Stomach smooth muscle (tissue), 2 donors: Measurements from ENCODE around the gene SFR1.

Experiments used
- H3K27ac ChIP-seq: one replicate; pipeline ENCODE4 v1.7.0; 2013; ENCODE audit warnings: mild to moderate bottlenecking, low read length, inconsistent platforms
- H3K27me3 ChIP-seq, 2 donors: one replicate each; pipeline ENCODE4 v1.7.0; 2013; ENCODE audit warnings: low read length in 2 of 2; ENCODE audit not compliant: insufficient read depth in 2 of 2, control insufficient read depth in 1 of 2
- H3K36me3 ChIP-seq, 2 donors: one replicate each; pipeline ENCODE4 v1.7.0; 2013; ENCODE audit warnings: low read length in 2 of 2; ENCODE audit not compliant: control insufficient read depth in 2 of 2, insufficient read depth in 2 of 2
- H3K4me1 ChIP-seq: one replicate; pipeline ENCODE4 v1.7.0; 2013; ENCODE audit warnings: low read length; ENCODE audit not compliant: control insufficient read depth, insufficient read depth
- H3K4me3 ChIP-seq, 2 donors: one replicate each; pipeline ENCODE4 v1.7.0; 2013; ENCODE audit warnings: low read length in 2 of 2
- H3K9ac ChIP-seq, 2 donors: one replicate each; pipeline ENCODE4 v1.7.0; 2013; ENCODE audit warnings: low read length in 2 of 2, mild to moderate bottlenecking in 1 of 2
- H3K9me3 ChIP-seq, 2 donors: one replicate each; pipeline ENCODE4 v1.7.0; 2013; ENCODE audit warnings: low read length in 2 of 2; ENCODE audit not compliant: control insufficient read depth in 2 of 2
- donor health status: healthy.
- donor health status: Pancreatic carcinoma.

Gene SFR1

DNA sequence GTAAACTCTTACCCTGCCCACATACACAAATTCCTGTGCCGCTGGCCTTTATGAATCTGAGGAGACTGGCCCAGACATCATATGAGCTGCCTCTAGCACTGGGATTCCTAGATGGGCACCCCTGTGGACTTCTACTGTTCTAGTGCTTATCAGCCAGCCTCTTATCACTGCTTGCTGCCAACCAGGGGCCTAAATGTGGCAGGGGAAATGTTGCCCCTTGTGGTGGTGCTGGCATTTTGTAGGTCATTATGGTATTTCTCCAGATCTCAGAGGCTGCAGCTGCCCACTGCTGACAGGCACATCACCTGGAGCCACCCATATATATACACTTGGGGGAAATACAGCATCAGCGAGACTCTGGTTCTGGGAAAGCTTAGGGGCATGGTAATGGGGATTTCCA is 5.4 kb downstream of the SFR1 start:
- Histone ChIP-seq H3K4me1 (no peaks in the 10 kb centered on the region), H3K4me3 (no peak overlapping the region), H3K36me3 (no peaks in the 10 kb centered on the region), H3K27ac (no peak overlapping the region), H3K9me3 (no peaks in the 10 kb centered on the region), H3K9ac (no peak overlapping the region), H3K27me3 (no peaks in the 10 kb centered on the region)

- H3K4me3 ChIP-seq, result no peak overlapping the region
- no peaks in the 10 kb centered on the region for H3K27me3 ChIP-seq
- no peaks in the 10 kb centered on the region for H3K4me1 ChIP-seq
- H3K9me3 ChIP-seq, result no peaks in the 10 kb centered on the region
- no peak overlapping the region for H3K9ac ChIP-seq
- H3K36me3 ChIP-seq, result no peaks in the 10 kb centered on the region
- no peak overlapping the region for H3K27ac ChIP-seq
Observed at GRCh38 chr10:104128214-104128613, 6.2 kb downstream of the SFR1 start.

DNA sequence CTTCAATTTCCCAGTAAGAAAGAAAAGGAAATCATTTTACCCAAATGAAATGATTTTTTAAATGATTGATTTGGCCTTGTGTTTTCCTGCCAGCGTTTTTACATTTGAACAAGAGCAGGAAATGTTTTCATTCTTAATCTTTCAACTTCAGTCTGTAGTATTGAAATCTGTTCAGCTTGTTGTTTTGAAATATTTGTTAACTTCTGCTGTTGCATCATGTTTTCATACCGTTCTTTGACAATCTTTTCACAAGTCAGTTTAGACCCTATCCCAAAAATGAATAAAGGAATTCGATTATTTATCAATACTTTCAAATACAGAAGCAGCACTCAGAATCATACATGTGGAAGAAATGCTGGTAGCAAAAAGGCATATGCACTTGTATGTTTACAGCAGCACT is 8.1 kb downstream of the SFR1 start:
- Histone ChIP-seq H3K27ac (no peak overlapping the region), H3K9ac (no peak overlapping the region), H3K4me3 (no peak overlapping the region), H3K9me3 (no peaks in the 10 kb centered on the region), H3K27me3 (no peaks in the 10 kb centered on the region), H3K36me3 (no peaks in the 10 kb centered on the region), H3K4me1 (no peaks in the 10 kb centered on the region)

DNA sequence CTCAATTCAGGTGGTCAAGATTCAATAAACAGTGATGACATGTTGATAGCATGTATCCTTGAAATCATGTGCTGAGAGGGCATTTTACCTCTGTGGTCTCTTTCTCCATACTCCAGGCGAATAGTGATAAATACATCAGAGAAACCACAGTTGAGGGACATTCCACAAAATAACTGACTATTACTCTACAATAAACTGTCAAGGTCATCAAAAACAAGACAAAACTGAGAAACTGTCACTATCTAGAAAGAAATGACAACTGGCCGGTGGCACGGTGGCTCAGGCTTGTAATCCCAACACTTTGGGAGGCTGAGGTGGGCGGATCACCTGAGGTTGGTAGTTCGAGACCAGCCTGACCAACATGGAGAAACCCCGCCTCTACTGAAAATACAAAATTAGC is 16.2 kb downstream of the SFR1 start:
- H3K27me3 ChIP-seq, result no peaks in the 10 kb centered on the region
- H3K4me3 ChIP-seq, result no peak overlapping the region
- H3K27ac ChIP-seq, result no peak overlapping the region
- H3K9ac ChIP-seq, result no peak overlapping the region
- H3K4me1 ChIP-seq, result no peaks in the 10 kb centered on the region
- no peaks in the 10 kb centered on the region for H3K36me3 ChIP-seq
- H3K9me3 ChIP-seq, result no peaks in the 10 kb centered on the region

DNA sequence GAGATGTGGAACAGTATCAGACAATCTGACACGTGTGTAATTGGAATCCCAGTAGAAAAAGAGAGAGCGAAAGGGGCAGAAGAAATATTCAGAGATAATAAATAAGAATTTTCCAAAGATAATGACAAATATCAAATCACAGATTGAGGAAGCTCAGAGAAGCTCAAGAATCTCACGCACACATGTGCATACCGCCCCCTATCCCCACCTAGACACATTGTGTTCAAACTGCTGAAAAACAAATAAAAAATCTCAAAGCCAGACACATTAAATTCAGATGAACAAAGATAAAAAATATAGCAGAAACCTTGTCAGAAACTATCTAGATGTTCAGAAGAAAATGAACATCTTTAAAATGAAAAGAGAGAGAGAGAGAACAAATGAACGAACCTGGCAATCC is 17.2 kb downstream of the SFR1 start:
- no peaks in the 10 kb centered on the region for H3K27me3 ChIP-seq
- H3K4me3 ChIP-seq, result no peak overlapping the region
- no peaks in the 10 kb centered on the region for H3K4me1 ChIP-seq
- no peaks in the 10 kb centered on the region for H3K9me3 ChIP-seq
- H3K9ac ChIP-seq, result no peak overlapping the region
- no peaks in the 10 kb centered on the region for H3K36me3 ChIP-seq
- no peak overlapping the region for H3K27ac ChIP-seq

- Histone ChIP-seq H3K27me3 (no peaks in the 10 kb centered on the region), H3K4me1 (no peaks in the 10 kb centered on the region), H3K4me3 (no peak overlapping the region), H3K27ac (no peak overlapping the region), H3K9ac (no peak overlapping the region), H3K36me3 (no peaks in the 10 kb centered on the region), H3K9me3 (no peaks in the 10 kb centered on the region)
Observed at GRCh38 chr10:104142081-104142480, 20.1 kb downstream of the SFR1 start.

GRCh38 chr10:104143829-104144228 is 21.9 kb downstream of the SFR1 start:
- Histone ChIP-seq H3K27me3 (no peaks in the 10 kb centered on the region), H3K4me1 (no peaks in the 10 kb centered on the region), H3K27ac (no peak overlapping the region), H3K36me3 (no peaks in the 10 kb centered on the region), H3K9me3 (no peaks in the 10 kb centered on the region), H3K9ac (no peak overlapping the region), H3K4me3 (no peak overlapping the region)

GRCh38 chr10:104144931-104145330 is 23.0 kb downstream of the SFR1 start:
- H3K4me1 ChIP-seq, result no peaks in the 10 kb centered on the region
- H3K9ac ChIP-seq, result no peak overlapping the region
- H3K27ac ChIP-seq, result no peak overlapping the region
- H3K27me3 ChIP-seq, result no peaks in the 10 kb centered on the region
- H3K9me3 ChIP-seq, result no peaks in the 10 kb centered on the region
- H3K4me3 ChIP-seq, result no peak overlapping the region
- no peaks in the 10 kb centered on the region for H3K36me3 ChIP-seq

GRCh38 chr10:104146882-104147281 is 24.9 kb downstream of the SFR1 start:
- Histone ChIP-seq H3K9me3 (no peaks in the 10 kb centered on the region), H3K4me3 (no peak overlapping the region), H3K9ac (no peak overlapping the region), H3K4me1 (no peaks in the 10 kb centered on the region), H3K27me3 (no peaks in the 10 kb centered on the region), H3K27ac (no peak overlapping the region), H3K36me3 (no peaks in the 10 kb centered on the region)

GRCh38 chr10:104150139-104150538 is 28.2 kb downstream of the SFR1 start:
- H3K27me3 ChIP-seq, result peaks cover 0 to 6% of the 10 kb centered on the region in 2 donors
- H3K27ac ChIP-seq, result no peak overlapping the region
- no peak overlapping the region for H3K4me3 ChIP-seq
- peaks cover 0 to 3% of the 10 kb centered on the region in 2 donors for H3K9me3 ChIP-seq
- no peaks in the 10 kb centered on the region for H3K36me3 ChIP-seq
- H3K9ac ChIP-seq, result no peak overlapping the region
- no peaks in the 10 kb centered on the region for H3K4me1 ChIP-seq

GRCh38 chr10:104151737-104152136 is 29.8 kb downstream of the SFR1 start:
- Histone ChIP-seq H3K27ac (no peak overlapping the region), H3K4me1 (no peaks in the 10 kb centered on the region)

More at GRCh38 chr10:104151737-104152136, 29.8 kb downstream of the SFR1 start:
- no peak overlapping the region for H3K4me3 ChIP-seq
- no peak overlapping the region for H3K9ac ChIP-seq
- peaks cover 0 to 6% of the 10 kb centered on the region in 2 donors for H3K27me3 ChIP-seq
- no peaks in the 10 kb centered on the region for H3K36me3 ChIP-seq
- H3K9me3 ChIP-seq, result peaks cover 0 to 3% of the 10 kb centered on the region in 2 donors
